Neural cell (in vitro differentiated cells): Measurements from ENCODE around the gene TMEM63B. TPM values are rescaled to one million over a fixed set of nuclear protein-coding genes. Genes with fewer than 3 reads are reported as not detected.
"Not testable (repeated sequence)": the region's sequence is repeated elsewhere in the genome, so short reads cannot be mapped to it uniquely, and the experiment has no call there.

Source experiments
- H2AFZ ChIP-seq: fragments of 200-600, 300-800 bp; sonication (generic), shearing (Covaris generic); 2 replicates; pipeline ENCODE4 v1.6.0; 2014; ENCODE audit warnings: low read depth, mild to moderate bottlenecking, antibody characterized with exemption, low read length, moderate library complexity
- H3F3A ChIP-seq: fragments of 200-600 bp; shearing (Covaris generic); 2 replicates; pipeline ENCODE4 v1.6.1; 2016; ENCODE audit warnings: mild to moderate bottlenecking, moderate library complexity, mixed read lengths, antibody characterized with exemption, low read length; ENCODE audit not compliant: insufficient read depth, poor library complexity, severe bottlenecking
- H3K27ac ChIP-seq: fragments of 200-600, 300-800 bp; sonication (generic), shearing (Covaris generic); 2 replicates; pipeline ENCODE4 v1.5.1; 2014; ENCODE audit warnings: mild to moderate bottlenecking, low read length, moderate library complexity
- H3K27me3 ChIP-seq: fragments of 300-800, 200-600 bp; sonication (generic), shearing (Covaris generic); 2 replicates; pipeline ENCODE4 v1.6.0; 2014; ENCODE audit warnings: mild to moderate bottlenecking, low read depth, low read length, moderate library complexity; ENCODE audit not compliant: insufficient read depth
- H3K36me3 ChIP-seq: fragments of 300-800, 200-600 bp; sonication (generic), shearing (Covaris generic); 2 replicates; pipeline ENCODE4 v1.5.1; 2014; ENCODE audit warnings: mild to moderate bottlenecking, antibody characterized with exemption, low read length, moderate library complexity; ENCODE audit not compliant: insufficient read depth
- H3K4me2 ChIP-seq: fragments of 300-800, 200-600 bp; sonication (generic), shearing (Covaris generic); 2 replicates; pipeline ENCODE4 v1.6.0; 2014; ENCODE audit warnings: mild to moderate bottlenecking, low read length
- H3K4me3 ChIP-seq: fragments of 300-800, 200-600 bp; sonication (generic), shearing (Covaris generic); 2 replicates; pipeline ENCODE4 v1.5.1; 2014; ENCODE audit warnings: mild to moderate bottlenecking, low read length, moderate library complexity
- H3K79me2 ChIP-seq: fragments of 200-600 bp; shearing (Covaris generic); replicated peaks from 2 replicates; pipeline ENCODE4 v1.6.0; 2014; ENCODE audit warnings: mild to moderate bottlenecking, low read length, moderate library complexity; ENCODE audit not compliant: insufficient read depth
- H3K9ac ChIP-seq: fragments of 300-800, 200-600 bp; sonication (generic), shearing (Covaris generic); 2 replicates; pipeline ENCODE4 v1.6.1; 2016; ENCODE audit warnings: mild to moderate bottlenecking, low read length, mixed read lengths
- H3K9me2 ChIP-seq: fragments of 200-600 bp; shearing (Covaris generic); 2 replicates; pipeline ENCODE4 v1.6.1; 2016; ENCODE audit warnings: mild to moderate bottlenecking, low read length, mixed read lengths; ENCODE audit not compliant: insufficient read depth
- H3K9me3 ChIP-seq: fragments of 200-600, 300-800 bp; sonication (generic), shearing (Covaris generic); 2 replicates; pipeline ENCODE4 v1.6.1; 2016; ENCODE audit warnings: mild to moderate bottlenecking, mixed run types, low read length, moderate library complexity, mixed read lengths
- H4K20me1 ChIP-seq: fragments of 200-600 bp; shearing (Covaris generic); 2 replicates; pipeline ENCODE4 v1.6.1; 2016; ENCODE audit warnings: mild to moderate bottlenecking, mixed run types; ENCODE audit not compliant: insufficient read depth
- EP300 ChIP-seq: fragments of 450-650 bp; conservative IDR thresholded peaks from 2 replicates; pipeline ENCODE4 v1.6.1; 2014; ENCODE audit warnings: antibody characterized with exemption, mild to moderate bottlenecking, moderate library complexity; ENCODE audit not compliant: poor library complexity, severe bottlenecking
- EZH2 ChIP-seq: fragments of 200-600, 300-800 bp; shearing (Covaris generic), sonication (generic); IDR thresholded peaks from 2 replicates; pipeline ENCODE4 v1.6.1; 2014; ENCODE audit warnings: antibody characterized with exemption, low read length, borderline replicate concordance, mild to moderate bottlenecking; ENCODE audit not compliant: insufficient read depth, poor library complexity, severe bottlenecking
- MXI1 ChIP-seq: fragments of 450-650 bp; conservative IDR thresholded peaks from 2 replicates; pipeline ENCODE4 v1.6.1; 2014; ENCODE audit warnings: antibody characterized with exemption, mild to moderate bottlenecking; ENCODE audit not compliant: poor library complexity, severe bottlenecking
- POLR2AphosphoS5 ChIP-seq: IDR thresholded peaks from 2 replicates; pipeline ENCODE4 v1.6.1; 2012
- RAD21 ChIP-seq: fragments of 450-650 bp; conservative IDR thresholded peaks from 2 replicates; pipeline ENCODE4 v1.6.1; 2014; ENCODE audit warnings: antibody characterized with exemption, mild to moderate bottlenecking, moderate library complexity
- REST ChIP-seq: IDR thresholded peaks from 2 replicates; pipeline ENCODE4 v1.6.1; 2012; ENCODE audit warnings: borderline replicate concordance
- SMC3 ChIP-seq: fragments of 450-650 bp; conservative IDR thresholded peaks from 2 replicates; pipeline ENCODE4 v1.6.1; 2014; ENCODE audit warnings: antibody characterized with exemption, mild to moderate bottlenecking, moderate library complexity; ENCODE audit not compliant: poor library complexity
- TAF1 ChIP-seq: IDR thresholded peaks from 2 replicates; pipeline ENCODE4 v1.6.1; 2012; ENCODE audit warnings: low read depth
- polyA plus RNA-seq: library from polyadenylated mRNA; depleted of rRNA; stranded (reverse); fragments of >200 nt; gene quantifications from 2 replicates; pipeline ENCODE4 v1.2.3, GENCODE V29; 2014
- TF ChIP-seq, protein P1 (sequence below): fragments of 450-650 bp; IDR thresholded peaks from 2 replicates; pipeline ENCODE4 v1.5.1; 2014; ENCODE audit warnings: antibody characterized with exemption, mild to moderate bottlenecking, moderate library complexity; ENCODE audit not compliant: poor library complexity, severe bottlenecking

Gene TMEM63B
- polyA plus RNA-seq, 1 donor from 2014 or later = 49.9 TPM

- H3F3A ChIP-seq = no peaks in the 10 kb centered on the region
- no peaks in the 10 kb centered on the region for H3K27me3 ChIP-seq
- H3K79me2 ChIP-seq = no peaks in the 10 kb centered on the region
- no peak overlapping the region for H3K4me2 ChIP-seq
- no peak overlapping the region for H2AFZ ChIP-seq
- TF ChIP-seq POLR2AphosphoS5 (no peak), SMC3 (no peak), REST (no peak), TAF1 (no peak), RAD21 (no peak), EZH2 (no peak), MXI1 (no peak), EP300 (no peak)
- TF ChIP-seq, protein P1, sequence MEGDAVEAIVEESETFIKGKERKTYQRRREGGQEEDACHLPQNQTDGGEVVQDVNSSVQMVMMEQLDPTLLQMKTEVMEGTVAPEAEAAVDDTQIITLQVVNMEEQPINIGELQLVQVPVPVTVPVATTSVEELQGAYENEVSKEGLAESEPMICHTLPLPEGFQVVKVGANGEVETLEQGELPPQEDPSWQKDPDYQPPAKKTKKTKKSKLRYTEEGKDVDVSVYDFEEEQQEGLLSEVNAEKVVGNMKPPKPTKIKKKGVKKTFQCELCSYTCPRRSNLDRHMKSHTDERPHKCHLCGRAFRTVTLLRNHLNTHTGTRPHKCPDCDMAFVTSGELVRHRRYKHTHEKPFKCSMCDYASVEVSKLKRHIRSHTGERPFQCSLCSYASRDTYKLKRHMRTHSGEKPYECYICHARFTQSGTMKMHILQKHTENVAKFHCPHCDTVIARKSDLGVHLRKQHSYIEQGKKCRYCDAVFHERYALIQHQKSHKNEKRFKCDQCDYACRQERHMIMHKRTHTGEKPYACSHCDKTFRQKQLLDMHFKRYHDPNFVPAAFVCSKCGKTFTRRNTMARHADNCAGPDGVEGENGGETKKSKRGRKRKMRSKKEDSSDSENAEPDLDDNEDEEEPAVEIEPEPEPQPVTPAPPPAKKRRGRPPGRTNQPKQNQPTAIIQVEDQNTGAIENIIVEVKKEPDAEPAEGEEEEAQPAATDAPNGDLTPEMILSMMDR = no peak
- H3K9me2 ChIP-seq = no peaks in the 10 kb centered on the region
- H3K36me3 ChIP-seq = no peaks in the 10 kb centered on the region
- H3K9me3 ChIP-seq = no peaks in the 10 kb centered on the region
- no peak overlapping the region for H3K4me3 ChIP-seq
- H3K27ac ChIP-seq = no peak overlapping the region
- H4K20me1 ChIP-seq = no peaks in the 10 kb centered on the region
- H3K9ac ChIP-seq = no peak overlapping the region
Observed at GRCh38 chr6:44142835-44143234, 15.5 kb downstream of the TMEM63B start.

- Histone ChIP-seq H3K4me2 (no peak overlapping the region), H3K9ac (no peak overlapping the region), H3K4me3 (no peak overlapping the region), H3K9me3 (no peaks in the 10 kb centered on the region), H2AFZ (no peak overlapping the region), H3K9me2 (no peaks in the 10 kb centered on the region), H4K20me1 (no peaks in the 10 kb centered on the region), H3K27ac (no peak overlapping the region), H3K36me3 (no peaks in the 10 kb centered on the region), H3K79me2 (no peaks in the 10 kb centered on the region), H3F3A (no peaks in the 10 kb centered on the region), H3K27me3 (no peaks in the 10 kb centered on the region)
- TF ChIP-seq EZH2 (no peak), POLR2AphosphoS5 (no peak), RAD21 (no peak), MXI1 (no peak), SMC3 (no peak), TAF1 (no peak)
Observed at GRCh38 chr6:44143731-44144130, 16.4 kb downstream of the TMEM63B start.

- H3K9ac ChIP-seq, H3K27me3 ChIP-seq, H3K9me3 ChIP-seq, H3K9me2 ChIP-seq, H3K4me2 ChIP-seq, H4K20me1 ChIP-seq, H3K27ac ChIP-seq, H3K36me3 ChIP-seq, H3F3A ChIP-seq, H3K79me2 ChIP-seq, H3K4me3 ChIP-seq, H2AFZ ChIP-seq: not testable (repeated sequence)
Observed at GRCh38 chr6:44144536-44144935, 17.2 kb downstream of the TMEM63B start.
